K562 (cell line): ENCODE results near the gene LRRC25. TPM values are rescaled to one million over a fixed set of nuclear protein-coding genes. Genes with fewer than 3 reads are reported as not detected.

ENCODE experiments used
- BCLAF1 ChIP-seq, 2 experiments: fragments of 450-650 bp in 1 of 2; IDR thresholded peaks; 2 replicates each; pipeline ENCODE4 v1.6.1; 2011 to 2017; ENCODE audit warnings: low read depth in 2 of 2, antibody characterized with exemption in 1 of 2, borderline replicate concordance in 1 of 2, low read length in 1 of 2, mild to moderate bottlenecking in 1 of 2, mixed read lengths in 1 of 2; ENCODE audit not compliant: control insufficient read depth in 1 of 2
- CBFB ChIP-seq: sonication (generic); formaldehyde crosslinking; IDR thresholded peaks from 2 replicates; pipeline ENCODE4 v1.4.0; 2020; ENCODE audit warnings: mild to moderate bottlenecking, missing genetic modification reagents
- CHD4 ChIP-seq: fragments of 200-600 bp; sonication (generic); IDR thresholded peaks from 3 replicates; pipeline ENCODE4 v1.6.1; 2012; ENCODE audit warnings: low read depth, mild to moderate bottlenecking, mixed read lengths, low read length, inconsistent platforms; ENCODE audit not compliant: insufficient read depth, insufficient replicate concordance, poor library complexity, severe bottlenecking
- E2F4 ChIP-seq: sonication (generic); formaldehyde crosslinking; IDR thresholded peaks from 2 replicates; pipeline ENCODE4 v1.8.0; 2022; ENCODE audit warnings: mild to moderate bottlenecking, low read depth, missing genetic modification reagents
- ELF1 ChIP-seq: fragments of 200-800 bp; sonication (Bioruptor generic); IDR thresholded peaks from 2 replicates; pipeline ENCODE4 v1.6.1; 2016; ENCODE audit warnings: missing genetic modification characterization, missing compliant biosample characterization
- GATA2 ChIP-seq: sonication (generic); formaldehyde crosslinking; IDR thresholded peaks from 2 replicates; pipeline ENCODE4 v1.4.0; 2020; ENCODE audit warnings: mild to moderate bottlenecking, missing genetic modification reagents
- JUNB ChIP-seq: fragments of 450-650 bp; formaldehyde crosslinking; conservative IDR thresholded peaks from 2 replicates; pipeline ENCODE4 v1.4.0; 2020; ENCODE audit warnings: mild to moderate bottlenecking
- KAT8 ChIP-seq: fragments of 450-650 bp; IDR thresholded peaks from 2 replicates; pipeline ENCODE4 v1.6.1; 2016; ENCODE audit warnings: low read depth, mild to moderate bottlenecking
- MED1 ChIP-seq: sonication (generic); formaldehyde crosslinking; IDR thresholded peaks from 2 replicates; pipeline ENCODE4 v1.8.1; 2023; ENCODE audit warnings: missing genetic modification reagents, borderline replicate concordance
- MTA1 ChIP-seq: fragments of 450-650 bp; IDR thresholded peaks from 2 replicates; pipeline ENCODE4 v1.6.1; 2017; ENCODE audit warnings: borderline replicate concordance
- MYBL2 ChIP-seq, 2 experiments: fragments of 450-650 bp in 1 of 2; sonication (generic) in 1 of 2; formaldehyde crosslinking in 1 of 2; IDR thresholded peaks; 2 replicates each; pipeline versions ENCODE4 v1.6.1 to v1.8.1; 2017 to 2022; ENCODE audit warnings: borderline replicate concordance in 1 of 2, inconsistent platforms in 1 of 2, low read depth in 1 of 2, mild to moderate bottlenecking in 1 of 2, missing genetic modification reagents in 1 of 2, moderate library complexity in 1 of 2
- POLR3G ChIP-seq: IDR thresholded peaks from 2 replicates; pipeline ENCODE4 v1.6.1; 2011; ENCODE audit not compliant: insufficient read length, insufficient replicate concordance; ENCODE audit errors: extremely low read depth
- SMAD1 ChIP-seq: fragments of 150-350 bp; IDR thresholded peaks from 2 replicates; pipeline ENCODE4 v1.6.1; 2014; ENCODE audit warnings: low read length, low read depth; ENCODE audit not compliant: partially characterized antibody
- ZC3H8 ChIP-seq: fragments of 450-650 bp; IDR thresholded peaks from 2 replicates; pipeline ENCODE4 v1.6.1; 2017
- ZNF561 ChIP-seq: fragments of 450-650 bp; formaldehyde crosslinking; conservative IDR thresholded peaks from 2 replicates; pipeline ENCODE4 v1.4.0; 2020; ENCODE audit warnings: mild to moderate bottlenecking, moderate library complexity
- polyA plus RNA-seq, 8 experiments: library from polyadenylated mRNA; depleted of rRNA in 4 of 8; stranded (reverse) in 5 of 8; unstranded in 3 of 8; fragments of >200 nt; fragmentation: Nextera tagmentation in 2 of 8; fragmentation: Illumina TruSeq in 1 of 8; extraction: Ambion mirVana in 2 of 8; extraction: Trizol in 1 of 8; gene quantifications; 2 replicates each; pipeline versions ENCODE4 v1.2.1 to v1.2.3, GENCODE V29; 2011 to 2014; ENCODE audit warnings: inconsistent platforms in 1 of 8, missing spikeins in 1 of 8
- total RNA-seq, 7 experiments: library from RNA; depleted of rRNA in 6 of 7; stranded (reverse); fragments of >200 nt in 6 of 7; fragmentation: Illumina TruSeq in 2 of 7; extraction: Trizol in 2 of 7; gene quantifications; 2 replicates each; pipeline versions ENCODE4 v1.2.1 to v1.2.3, GENCODE V29; 2011 to 2021; ENCODE audit warnings: low replicate concordance in 1 of 7
- TF ChIP-seq, protein P1 (sequence below): fragments of 250-450 bp; sonication (Bioruptor Pico); IDR thresholded peaks from 2 replicates; pipeline ENCODE4 v1.8.0; 2022; ENCODE audit warnings: moderate library complexity, mild to moderate bottlenecking, inconsistent platforms
- TF ChIP-seq, protein P2 (sequence below): sonication (generic); formaldehyde crosslinking; IDR thresholded peaks from 2 replicates; pipeline ENCODE4 v1.8.0; 2022; ENCODE audit warnings: missing genetic modification reagents, mild to moderate bottlenecking, borderline replicate concordance
- TF ChIP-seq, protein P3 (sequence below): sonication (generic); formaldehyde crosslinking; IDR thresholded peaks from 2 replicates; pipeline ENCODE4 v1.8.0; 2023; ENCODE audit warnings: mild to moderate bottlenecking, missing genetic modification reagents

The LRRC25 gene
- total and polyA plus RNA-seq, 9 of the 15 experiments (the other 6 are each of a cell fraction or from before 2014, with no cell fraction given), result 0.07 to 0.36 (median 0.10) TPM; not detected in 3

GRCh38 chr19:18373892-18374629 is 23.4 kb downstream of the LRRC25 start (continued):
- TF ChIP-seq, protein P1, sequence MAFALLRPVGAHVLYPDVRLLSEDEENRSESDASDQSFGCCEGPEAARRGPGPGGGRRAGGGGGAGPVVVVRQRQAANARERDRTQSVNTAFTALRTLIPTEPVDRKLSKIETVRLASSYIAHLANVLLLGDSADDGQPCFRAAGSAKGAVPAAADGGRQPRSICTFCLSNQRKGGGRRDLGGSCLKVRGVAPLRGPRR (CRISPR knock-in tag), result no peak
- no peak for TF ChIP-seq CHD4
- TF ChIP-seq POLR3G, result no peak
- TF ChIP-seq, protein P2, sequence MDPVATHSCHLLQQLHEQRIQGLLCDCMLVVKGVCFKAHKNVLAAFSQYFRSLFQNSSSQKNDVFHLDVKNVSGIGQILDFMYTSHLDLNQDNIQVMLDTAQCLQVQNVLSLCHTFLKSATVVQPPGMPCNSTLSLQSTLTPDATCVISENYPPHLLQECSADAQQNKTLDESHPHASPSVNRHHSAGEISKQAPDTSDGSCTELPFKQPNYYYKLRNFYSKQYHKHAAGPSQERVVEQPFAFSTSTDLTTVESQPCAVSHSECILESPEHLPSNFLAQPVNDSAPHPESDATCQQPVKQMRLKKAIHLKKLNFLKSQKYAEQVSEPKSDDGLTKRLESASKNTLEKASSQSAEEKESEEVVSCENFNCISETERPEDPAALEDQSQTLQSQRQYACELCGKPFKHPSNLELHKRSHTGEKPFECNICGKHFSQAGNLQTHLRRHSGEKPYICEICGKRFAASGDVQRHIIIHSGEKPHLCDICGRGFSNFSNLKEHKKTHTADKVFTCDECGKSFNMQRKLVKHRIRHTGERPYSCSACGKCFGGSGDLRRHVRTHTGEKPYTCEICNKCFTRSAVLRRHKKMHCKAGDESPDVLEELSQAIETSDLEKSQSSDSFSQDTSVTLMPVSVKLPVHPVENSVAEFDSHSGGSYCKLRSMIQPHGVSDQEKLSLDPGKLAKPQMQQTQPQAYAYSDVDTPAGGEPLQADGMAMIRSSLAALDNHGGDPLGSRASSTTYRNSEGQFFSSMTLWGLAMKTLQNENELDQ (CRISPR knock-in tag), result no peak
- TF ChIP-seq JUNB, result peak; percentile 57; the same call in 1 of the 2 replicates
- TF ChIP-seq ELF1, result peak; percentile 97
- peak in 1 of 2 experiments; percentile 67; a peak in 1 of 4 replicates for TF ChIP-seq BCLAF1 (IDR thresholded peaks at IDR 0.05; ENCODE audit: borderline replicate concordance in 1 of 2, control insufficient read depth in 1 of 2, low read depth in 2 of 2, low read length in 1 of 2)
- TF ChIP-seq, protein P3, sequence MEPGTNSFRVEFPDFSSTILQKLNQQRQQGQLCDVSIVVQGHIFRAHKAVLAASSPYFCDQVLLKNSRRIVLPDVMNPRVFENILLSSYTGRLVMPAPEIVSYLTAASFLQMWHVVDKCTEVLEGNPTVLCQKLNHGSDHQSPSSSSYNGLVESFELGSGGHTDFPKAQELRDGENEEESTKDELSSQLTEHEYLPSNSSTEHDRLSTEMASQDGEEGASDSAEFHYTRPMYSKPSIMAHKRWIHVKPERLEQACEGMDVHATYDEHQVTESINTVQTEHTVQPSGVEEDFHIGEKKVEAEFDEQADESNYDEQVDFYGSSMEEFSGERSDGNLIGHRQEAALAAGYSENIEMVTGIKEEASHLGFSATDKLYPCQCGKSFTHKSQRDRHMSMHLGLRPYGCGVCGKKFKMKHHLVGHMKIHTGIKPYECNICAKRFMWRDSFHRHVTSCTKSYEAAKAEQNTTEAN, result no peak
- no peak for TF ChIP-seq KAT8
- no peak for TF ChIP-seq MED1
- TF ChIP-seq ZC3H8, result no peak
- no peak for TF ChIP-seq ZNF561 (CRISPR knock-in tag)
- TF ChIP-seq E2F4 (CRISPR knock-in tag), result no peak
- TF ChIP-seq GATA2, result peak; percentile 96
- no peak for TF ChIP-seq MYBL2 (IDR thresholded peaks at IDR 0.05; ENCODE audit: low read depth)
- no peak for TF ChIP-seq MYBL2 (CRISPR knock-in tag; IDR thresholded peaks at IDR 0.05; ENCODE audit: borderline replicate concordance)
- no peak for TF ChIP-seq SMAD1
- TF ChIP-seq CBFB (CRISPR knock-in tag), result peak; percentile 93
- peak; percentile 86; the same call in 1 of the 2 replicates for TF ChIP-seq MTA1
